D721Med (cell line): ENCODE results near the gene UQCRC2.

ENCODE experiments used
- DNase-seq: peaks from one replicate; pipeline ENCODE4 v3.0.0; 2011; ENCODE audit warnings: low spot score; ENCODE audit not compliant: insufficient read length
- FAIRE-seq: peaks from 2 replicates; lab custom pipeline; 2011; peaks lifted over from hg19 to GRCh38; lab: Jason Lieb, UNC
- TF ChIP-seq, protein P1 (sequence below): IDR thresholded peaks from 2 replicates; pipeline ENCODE4 v1.5.1; 2012; ENCODE audit warnings: mild to moderate bottlenecking, control low read depth; ENCODE audit not compliant: insufficient read depth; ENCODE audit errors: missing control alignments

The UQCRC2 gene

GRCh38 chr16:21984062-21984461 lies 30.9 kb downstream of the UQCRC2 start:
- FAIRE-seq (no peak), DNase-seq (no peak)
- TF ChIP-seq, protein P1, sequence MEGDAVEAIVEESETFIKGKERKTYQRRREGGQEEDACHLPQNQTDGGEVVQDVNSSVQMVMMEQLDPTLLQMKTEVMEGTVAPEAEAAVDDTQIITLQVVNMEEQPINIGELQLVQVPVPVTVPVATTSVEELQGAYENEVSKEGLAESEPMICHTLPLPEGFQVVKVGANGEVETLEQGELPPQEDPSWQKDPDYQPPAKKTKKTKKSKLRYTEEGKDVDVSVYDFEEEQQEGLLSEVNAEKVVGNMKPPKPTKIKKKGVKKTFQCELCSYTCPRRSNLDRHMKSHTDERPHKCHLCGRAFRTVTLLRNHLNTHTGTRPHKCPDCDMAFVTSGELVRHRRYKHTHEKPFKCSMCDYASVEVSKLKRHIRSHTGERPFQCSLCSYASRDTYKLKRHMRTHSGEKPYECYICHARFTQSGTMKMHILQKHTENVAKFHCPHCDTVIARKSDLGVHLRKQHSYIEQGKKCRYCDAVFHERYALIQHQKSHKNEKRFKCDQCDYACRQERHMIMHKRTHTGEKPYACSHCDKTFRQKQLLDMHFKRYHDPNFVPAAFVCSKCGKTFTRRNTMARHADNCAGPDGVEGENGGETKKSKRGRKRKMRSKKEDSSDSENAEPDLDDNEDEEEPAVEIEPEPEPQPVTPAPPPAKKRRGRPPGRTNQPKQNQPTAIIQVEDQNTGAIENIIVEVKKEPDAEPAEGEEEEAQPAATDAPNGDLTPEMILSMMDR, result no peak

- DNase-seq, result no peak
- FAIRE-seq, result no peak
- TF ChIP-seq, protein P1, result no peak
Observed at GRCh38 chr16:21985524-21985923, 32.4 kb downstream of the UQCRC2 start.

- FAIRE-seq (no peak), DNase-seq (no peak)
- TF ChIP-seq, protein P1, result no peak
Observed at GRCh38 chr16:21986692-21987246, 33.6 kb downstream of the UQCRC2 start.

DNA sequence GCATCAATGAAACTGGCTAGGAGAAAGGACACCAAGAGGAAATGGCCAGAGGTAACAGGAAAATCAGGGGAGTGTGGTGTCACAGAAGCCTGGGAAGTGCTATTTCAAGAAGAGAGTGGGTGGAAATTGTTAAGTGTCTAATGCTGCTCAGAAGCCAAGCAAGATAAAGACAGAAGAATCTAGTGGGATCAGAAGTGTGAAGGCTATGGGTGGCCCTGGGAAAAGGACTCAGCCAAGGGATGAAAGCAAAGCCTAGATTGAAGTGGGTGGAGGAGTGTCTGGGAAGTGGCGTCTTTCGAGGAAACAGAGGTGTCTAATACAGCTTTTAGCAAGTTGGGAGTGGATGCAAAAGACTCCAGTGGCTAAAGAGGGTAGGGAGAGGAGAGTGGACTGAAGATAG lies 34.3 kb downstream of the UQCRC2 start:
- DNase-seq (no peak), FAIRE-seq (no peak)
- TF ChIP-seq, protein P1, result no peak

DNA sequence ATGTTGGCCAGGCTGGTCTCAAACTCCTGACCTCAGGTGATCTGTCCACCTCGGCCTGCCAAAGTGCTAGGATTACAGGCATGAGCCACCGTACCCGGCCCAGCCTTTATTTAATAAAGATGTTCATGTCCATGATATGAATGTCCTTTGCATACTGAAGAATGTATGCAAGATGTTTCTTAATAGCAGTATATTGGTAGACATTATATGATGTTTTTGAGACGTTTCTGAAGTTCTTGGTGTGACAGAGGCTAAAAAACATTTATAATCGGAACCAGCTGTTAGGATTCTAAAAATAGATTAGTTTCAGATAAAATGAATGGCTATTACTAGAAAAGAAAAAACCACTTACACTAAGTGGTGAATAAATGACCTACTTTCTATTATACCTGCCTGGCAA lies 36.0 kb downstream of the UQCRC2 start:
- DNase-seq (no peak), FAIRE-seq (no peak)
- TF ChIP-seq, protein P1, result no peak

- TF ChIP-seq, protein P1, result no peak
- FAIRE-seq (no peak), DNase-seq (no peak)
Observed at GRCh38 chr16:21989751-21990150, 36.6 kb downstream of the UQCRC2 start.

GRCh38 chr16:21990381-21990944 lies 37.3 kb downstream of the UQCRC2 start:
- TF ChIP-seq, protein P1, result no peak
- no peak for DNase-seq
- no peak for FAIRE-seq
